ACC112 (cell line): ENCODE results near the gene PTRH1.

ENCODE experiments used
- H2AFZ ChIP-seq: fragments of 200-600 bp; sonication (generic); one replicate; pipeline ENCODE4 v1.6.0; 2017; ENCODE audit warnings: antibody characterized with exemption, low read length; ENCODE audit not compliant: unreplicated experiment
- H3K27ac ChIP-seq: fragments of 200-600 bp; sonication (generic); 2 replicates; pipeline ENCODE4 v1.5.1; 2014; ENCODE audit warnings: low read depth, mild to moderate bottlenecking, antibody characterized with exemption, low read length, moderate library complexity
- H3K27me3 ChIP-seq: fragments of 200-600 bp; sonication (generic); 2 replicates; pipeline ENCODE4 v1.6.1; 2014; ENCODE audit warnings: mild to moderate bottlenecking, antibody characterized with exemption, low read length, moderate library complexity, mixed read lengths; ENCODE audit not compliant: insufficient read depth
- H3K36me3 ChIP-seq: fragments of 200-600 bp; sonication (generic); 2 replicates; pipeline ENCODE4 v1.6.1; 2016; ENCODE audit warnings: mild to moderate bottlenecking, antibody characterized with exemption, low read length, moderate library complexity, mixed read lengths; ENCODE audit not compliant: insufficient read depth
- H3K4me1 ChIP-seq: fragments of 200-600 bp; sonication (generic); one replicate; pipeline ENCODE4 v1.6.1; 2016; ENCODE audit warnings: low read length, mixed read lengths; ENCODE audit not compliant: insufficient read depth, unreplicated experiment, control insufficient read depth
- H3K4me3 ChIP-seq: fragments of 200-600 bp; sonication (generic); 2 replicates; pipeline ENCODE4 v1.5.1; 2014; ENCODE audit warnings: mild to moderate bottlenecking, low read depth, low read length
- H3K79me2 ChIP-seq: fragments of 200-600 bp; sonication (generic); one replicate; pipeline ENCODE4 v1.6.0; 2016; ENCODE audit warnings: low read length; ENCODE audit not compliant: control insufficient read depth, unreplicated experiment, insufficient read depth

The PTRH1 gene

DNA sequence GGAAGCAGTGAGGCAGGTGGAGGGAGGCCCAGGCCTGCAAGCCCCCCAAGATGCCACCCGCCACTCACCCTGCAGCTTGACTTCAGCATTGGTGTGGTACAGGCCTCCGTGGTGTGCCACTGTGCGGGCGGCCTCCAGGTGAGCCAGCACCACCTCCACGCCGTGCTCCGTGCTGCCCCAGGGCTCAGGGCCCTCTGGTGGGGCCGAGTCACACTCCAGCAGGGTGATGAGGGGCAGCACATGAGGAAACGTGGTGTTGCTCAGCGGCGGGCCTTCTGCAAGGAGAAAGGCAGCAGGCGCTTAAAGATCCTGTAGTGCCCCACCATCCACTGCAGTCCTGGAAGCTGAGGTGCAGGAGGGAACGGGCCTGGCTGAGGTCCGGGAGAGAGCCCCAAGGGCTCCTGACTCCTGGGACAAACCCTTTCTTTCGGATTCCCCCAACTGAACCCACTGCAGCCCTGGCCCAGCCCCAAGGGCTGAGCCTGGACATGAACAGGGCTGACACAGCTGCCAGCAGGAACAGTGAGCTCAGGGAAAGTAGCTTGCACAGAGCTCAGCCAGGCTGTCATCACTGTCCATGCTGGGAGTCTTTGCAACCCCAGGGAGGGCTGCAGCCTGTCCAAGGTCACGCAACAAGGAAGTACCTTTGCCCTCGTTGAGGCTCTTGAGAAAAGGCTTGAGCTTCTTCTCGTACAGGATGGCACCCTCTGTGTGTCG, 24.3 kb upstream of the PTRH1 start:
- Histone ChIP-seq H3K4me1 (peaks cover 19% of the 10 kb centered on the region), H3K27me3 (no peaks in the 10 kb centered on the region), H3K27ac (peak overlapping the region; percentile 80; the same call in 1 of the 2 replicates), H3K4me3 (0 out of 2 replicates have a peak overlapping the region, but pooled peaks have one; percentile 43), H3K36me3 (no peaks in the 10 kb centered on the region), H2AFZ (no peak overlapping the region), H3K79me2 (no peaks in the 10 kb centered on the region)

DNA sequence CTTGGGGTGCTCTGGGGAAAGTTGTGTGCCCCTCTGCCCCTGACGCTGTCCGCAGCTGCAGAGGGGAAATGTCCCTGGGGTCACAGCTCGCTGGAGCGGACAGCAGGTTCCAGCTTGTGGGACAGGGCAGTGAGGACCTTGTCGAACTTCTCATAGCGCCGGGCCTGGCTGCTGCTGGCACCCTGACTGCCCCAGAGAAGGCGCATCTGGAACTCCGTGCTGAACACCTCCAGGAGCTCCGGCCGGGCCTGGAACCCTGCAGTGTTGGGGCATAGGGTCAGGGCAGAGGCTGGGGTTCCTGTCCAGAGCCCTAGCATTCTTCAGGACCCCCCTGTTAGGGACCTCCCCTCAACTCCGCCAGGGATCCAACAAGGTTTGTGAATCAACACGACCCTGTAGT, 23.2 kb upstream of the PTRH1 start:
- H3K4me1 ChIP-seq, result peaks cover 23% of the 10 kb centered on the region
- H3K4me3 ChIP-seq, result no peak overlapping the region
- no peak overlapping the region for H3K27ac ChIP-seq
- H2AFZ ChIP-seq, result no peak overlapping the region
- no peaks in the 10 kb centered on the region for H3K36me3 ChIP-seq
- H3K27me3 ChIP-seq, result no peaks in the 10 kb centered on the region
- H3K79me2 ChIP-seq, result no peaks in the 10 kb centered on the region

DNA sequence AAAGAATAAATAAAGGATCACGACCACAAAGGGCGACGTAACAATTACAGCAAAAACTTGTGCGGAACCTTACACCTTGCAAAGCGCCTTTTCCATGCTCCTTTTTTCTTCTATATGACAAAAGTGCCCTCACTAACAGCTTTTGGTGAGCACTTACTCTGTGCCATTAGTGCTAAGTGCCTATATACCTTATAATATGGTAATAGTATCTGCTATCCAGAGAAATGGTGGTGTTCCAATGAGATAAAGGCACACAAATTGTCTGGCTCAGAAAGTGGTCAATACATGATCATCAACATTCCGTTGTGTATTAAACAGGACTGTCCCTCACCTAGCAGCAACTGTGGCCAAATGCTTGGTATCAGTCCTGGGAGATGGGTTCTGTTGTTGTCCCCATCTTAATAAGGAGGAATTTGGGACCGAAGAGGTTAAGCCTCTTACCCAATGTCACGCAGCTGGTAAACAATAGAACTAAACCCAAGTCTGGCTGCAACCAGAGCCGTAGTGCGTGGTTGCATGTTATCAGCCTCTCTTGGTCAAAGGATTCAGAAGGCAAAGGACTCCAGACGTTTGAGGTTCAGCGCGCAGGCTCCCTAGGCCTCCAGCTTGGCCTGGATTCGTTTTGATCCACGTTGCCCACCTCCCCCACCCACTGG, 20.2 kb upstream of the PTRH1 start:
- Histone ChIP-seq H3K4me3 (no peak overlapping the region; the same call in 1 of the 2 replicates), H3K79me2 (no peaks in the 10 kb centered on the region), H2AFZ (peak overlapping the region; percentile 52), H3K27ac (peak overlapping the region; percentile 22; the same call in 1 of the 2 replicates), H3K36me3 (no peaks in the 10 kb centered on the region), H3K4me1 (peaks cover 17% of the 10 kb centered on the region), H3K27me3 (no peaks in the 10 kb centered on the region)

DNA sequence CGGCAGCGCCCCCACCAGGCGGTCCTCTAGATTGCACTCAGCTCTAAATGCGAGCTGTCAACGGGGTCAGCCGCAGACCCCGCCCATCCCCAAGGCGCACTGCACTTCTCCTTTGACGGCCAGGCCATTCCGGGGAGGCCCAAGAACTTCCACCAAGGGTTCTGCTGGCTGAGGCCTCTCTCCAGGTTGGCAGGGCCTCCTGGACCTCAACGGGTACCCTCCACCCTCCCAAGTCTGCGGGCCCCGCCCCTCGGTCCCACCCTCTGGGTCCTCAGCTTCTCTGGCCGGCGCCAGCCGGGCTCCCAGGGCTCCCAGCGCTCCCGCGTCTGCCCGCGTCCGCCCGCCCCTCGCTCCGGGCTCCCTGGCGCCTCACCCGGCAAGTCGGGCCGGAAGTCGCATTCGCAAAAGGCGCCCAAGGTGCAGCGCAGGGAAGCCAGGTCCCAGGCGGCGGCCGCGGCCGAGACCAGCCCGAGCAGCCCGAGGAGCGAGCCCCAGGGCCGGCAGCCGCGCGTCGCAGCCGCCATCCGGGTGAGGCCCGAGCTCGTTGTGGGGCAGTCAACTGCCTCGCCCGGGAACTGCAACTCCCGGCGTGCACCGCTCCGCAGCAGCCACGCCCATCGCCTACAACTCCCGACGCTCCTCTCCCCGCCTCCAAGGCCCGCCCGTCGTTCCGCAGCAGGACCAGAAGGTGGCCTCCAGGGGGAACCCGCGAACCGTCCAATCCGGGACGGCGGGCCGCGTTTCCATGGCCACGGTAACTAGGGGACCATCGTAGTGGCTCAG, 19.5 kb upstream of the PTRH1 start, which contains the start of gene TOR2A:
TOR2A (minus strand) TSS at position 548 of the 783 bp plus-strand sequence; CDS start at position 524, 24 bp downstream.
- H3K36me3 ChIP-seq, result no peaks in the 10 kb centered on the region
- no peaks in the 10 kb centered on the region for H3K79me2 ChIP-seq
- H3K27ac ChIP-seq, result peak within 1 kb of the TSS; percentile 56; the same call in 1 of the 2 replicates
- H2AFZ ChIP-seq, result peak within 1 kb of the TSS; percentile 61
- H3K27me3 ChIP-seq, result no peaks in the 10 kb centered on the region
- peak within 1 kb of the TSS; percentile 76 for H3K4me3 ChIP-seq
- H3K4me1 ChIP-seq, result peaks cover 12% of the 10 kb centered on the region

DNA sequence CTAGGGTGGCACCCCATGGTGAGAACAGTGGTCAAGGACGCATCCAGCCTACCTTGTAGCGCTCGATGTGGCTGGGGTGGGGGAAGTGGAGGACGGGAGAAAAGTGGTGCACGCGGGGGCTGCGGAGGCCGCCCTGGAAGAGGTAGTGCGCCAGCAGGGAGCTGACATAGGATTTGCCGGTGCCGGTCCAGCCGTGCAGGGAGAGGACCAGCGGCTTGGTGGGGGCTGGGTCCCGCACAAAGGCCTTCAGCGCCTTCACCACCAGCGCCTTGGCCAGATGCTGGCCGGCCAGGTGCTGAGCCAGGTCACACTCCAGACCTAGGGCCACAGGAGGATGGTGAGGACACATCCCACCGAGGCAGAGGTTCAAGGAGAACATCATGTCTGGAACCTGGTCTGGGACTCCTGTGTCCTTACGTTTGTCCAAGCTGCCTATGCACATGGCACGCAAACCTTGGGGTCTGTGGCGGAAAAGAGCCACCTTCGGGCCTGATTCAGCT, 18.8 kb upstream of the PTRH1 start:
- H3K27me3 ChIP-seq, result no peaks in the 10 kb centered on the region
- peak overlapping the region; percentile 76 for H3K4me3 ChIP-seq
- no peaks in the 10 kb centered on the region for H3K36me3 ChIP-seq
- no peak overlapping the region for H2AFZ ChIP-seq
- peaks cover 9% of the 10 kb centered on the region for H3K4me1 ChIP-seq
- H3K27ac ChIP-seq, result no peak overlapping the region
- no peaks in the 10 kb centered on the region for H3K79me2 ChIP-seq

DNA sequence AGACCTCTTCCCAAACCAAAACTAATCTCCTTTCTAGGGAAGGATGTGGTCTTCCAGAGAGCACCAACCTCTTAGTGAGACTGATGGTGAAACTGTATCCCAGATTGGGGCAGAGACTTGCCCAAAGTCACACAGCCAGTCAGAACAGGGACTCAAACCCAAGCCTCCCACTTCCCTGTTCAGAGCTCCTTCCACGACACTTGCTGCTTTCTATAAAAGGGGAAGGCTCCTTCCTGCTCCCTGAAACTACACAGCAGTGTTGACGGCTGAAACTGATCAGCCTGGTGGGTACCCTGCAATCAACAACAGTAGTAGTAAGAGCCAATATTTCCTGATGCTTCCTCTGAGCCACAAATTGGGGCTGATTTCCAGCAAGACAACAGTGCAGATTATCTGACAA, 18.2 kb upstream of the PTRH1 start:
- Histone ChIP-seq H3K27ac (no peak overlapping the region), H3K4me3 (no peak overlapping the region), H3K4me1 (peaks cover 9% of the 10 kb centered on the region), H3K79me2 (no peaks in the 10 kb centered on the region), H2AFZ (no peak overlapping the region), H3K27me3 (no peaks in the 10 kb centered on the region), H3K36me3 (no peaks in the 10 kb centered on the region)

DNA sequence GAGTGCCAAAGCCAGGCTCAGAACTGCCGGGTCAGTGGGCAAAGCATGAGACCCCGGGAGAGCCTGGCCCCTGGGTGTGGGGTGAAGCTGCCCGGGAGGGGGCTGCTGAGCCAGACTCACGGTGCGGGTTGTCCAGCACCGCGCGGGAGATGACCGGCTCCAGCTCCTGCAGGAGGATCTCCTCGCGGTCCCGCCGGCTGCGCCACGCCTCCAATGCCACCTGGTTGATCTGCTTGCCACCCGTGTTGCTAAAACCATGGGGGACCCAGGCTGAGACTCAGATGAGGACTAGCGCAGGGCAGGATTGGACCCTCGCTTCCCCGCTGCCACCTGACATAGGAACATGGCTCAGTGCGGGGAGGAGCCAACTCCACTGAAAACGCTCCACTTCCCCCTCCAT, 17.0 kb upstream of the PTRH1 start:
- H3K79me2 ChIP-seq, result no peaks in the 10 kb centered on the region
- no peak overlapping the region for H2AFZ ChIP-seq
- H3K36me3 ChIP-seq, result no peaks in the 10 kb centered on the region
- peaks cover 9% of the 10 kb centered on the region for H3K4me1 ChIP-seq
- no peaks in the 10 kb centered on the region for H3K27me3 ChIP-seq
- no peak overlapping the region for H3K27ac ChIP-seq
- H3K4me3 ChIP-seq, result no peak overlapping the region

DNA sequence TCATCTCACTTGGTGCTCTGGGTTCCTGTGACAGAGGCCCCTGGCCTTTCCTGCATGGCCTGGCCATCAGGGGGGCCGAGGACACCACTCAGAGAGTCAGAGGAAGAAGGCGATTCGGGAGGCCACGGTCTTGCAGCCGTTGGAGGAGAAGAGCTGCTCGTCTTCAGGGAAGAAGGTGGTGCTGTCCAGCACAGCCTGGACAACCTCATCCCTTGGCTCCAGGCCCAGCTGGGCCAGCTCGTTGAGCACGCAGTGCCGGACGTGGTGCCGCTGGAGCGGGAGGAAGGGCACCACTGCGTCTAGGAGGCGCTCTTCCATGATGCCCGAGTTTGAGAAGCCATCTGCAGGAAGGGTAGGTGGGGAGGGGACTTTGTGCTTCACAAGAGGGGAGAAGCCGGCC, 16.5 kb upstream of the PTRH1 start:
- H3K79me2 ChIP-seq, result no peaks in the 10 kb centered on the region
- H3K27ac ChIP-seq, result no peak overlapping the region
- H3K36me3 ChIP-seq, result no peaks in the 10 kb centered on the region
- H2AFZ ChIP-seq, result no peak overlapping the region
- H3K4me1 ChIP-seq, result peaks cover 9% of the 10 kb centered on the region
- H3K27me3 ChIP-seq, result no peaks in the 10 kb centered on the region
- H3K4me3 ChIP-seq, result no peak overlapping the region

DNA sequence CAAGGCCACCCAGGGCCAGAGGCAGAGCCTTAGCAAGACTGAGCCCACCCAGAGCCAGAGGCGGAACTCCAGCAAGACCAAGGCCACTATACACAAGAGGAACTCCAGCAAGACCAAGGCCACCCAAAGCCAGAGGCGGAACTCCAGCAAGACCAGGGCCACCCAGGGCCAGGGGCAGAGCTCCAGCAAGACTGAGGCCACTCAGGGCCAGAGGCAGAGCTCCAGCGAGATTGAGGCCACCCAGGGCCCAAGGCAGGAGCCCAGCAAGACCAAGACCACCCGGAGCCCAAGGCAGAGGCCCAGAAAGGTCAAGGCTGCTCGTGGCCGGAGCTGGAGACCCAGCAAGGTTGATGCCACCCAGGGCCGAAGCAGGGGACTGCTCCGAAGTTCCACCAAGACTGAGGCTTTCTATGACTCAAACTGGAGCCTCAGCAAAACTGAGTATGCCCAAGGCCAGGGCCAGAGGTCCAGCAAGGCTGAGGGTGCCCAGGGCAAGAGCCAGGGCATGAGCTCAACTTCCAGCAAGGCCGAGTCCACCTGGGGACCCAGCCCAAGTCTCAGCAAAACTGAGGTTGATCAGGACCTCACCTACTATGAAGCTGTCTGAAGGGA, 15.4 kb upstream of the PTRH1 start:
- Histone ChIP-seq H3K36me3 (no peaks in the 10 kb centered on the region), H3K27ac (no peak overlapping the region), H3K4me1 (peaks cover 9% of the 10 kb centered on the region), H2AFZ (no peak overlapping the region), H3K4me3 (no peak overlapping the region), H3K79me2 (no peaks in the 10 kb centered on the region), H3K27me3 (no peaks in the 10 kb centered on the region)

DNA sequence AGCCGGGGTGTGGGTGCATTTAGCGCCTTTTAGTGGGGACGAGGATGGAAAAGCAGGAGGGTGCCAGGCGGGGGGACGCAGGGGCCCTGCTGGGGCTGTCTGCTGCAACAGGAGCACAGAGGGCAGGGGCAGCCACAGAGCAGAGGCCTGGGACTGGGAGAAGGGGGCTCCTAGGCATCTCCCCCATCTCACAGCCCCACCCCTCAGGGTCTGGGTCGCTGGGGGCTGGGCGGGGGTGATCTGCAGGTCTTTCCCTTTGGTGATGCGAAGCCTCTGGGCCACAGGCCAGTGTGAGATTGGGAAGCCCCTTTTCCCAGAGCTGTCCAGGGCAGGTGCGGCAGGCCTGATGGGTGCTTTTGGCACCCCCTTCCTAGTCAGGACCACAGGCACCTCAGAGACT, 14.8 kb upstream of the PTRH1 start:
- H3K79me2 ChIP-seq, result no peaks in the 10 kb centered on the region
- H3K4me3 ChIP-seq, result no peak overlapping the region
- no peaks in the 10 kb centered on the region for H3K36me3 ChIP-seq
- no peak overlapping the region for H2AFZ ChIP-seq
- no peak overlapping the region for H3K27ac ChIP-seq
- H3K27me3 ChIP-seq, result no peaks in the 10 kb centered on the region
- H3K4me1 ChIP-seq, result peaks cover 4% of the 10 kb centered on the region
